ENCODE measurements around the gene C7orf57.
"Not testable (repeated sequence)": the region's sequence is repeated elsewhere in the genome, so short reads cannot be mapped to it uniquely, and the experiment has no call there.

The C7orf57 gene

DNA sequence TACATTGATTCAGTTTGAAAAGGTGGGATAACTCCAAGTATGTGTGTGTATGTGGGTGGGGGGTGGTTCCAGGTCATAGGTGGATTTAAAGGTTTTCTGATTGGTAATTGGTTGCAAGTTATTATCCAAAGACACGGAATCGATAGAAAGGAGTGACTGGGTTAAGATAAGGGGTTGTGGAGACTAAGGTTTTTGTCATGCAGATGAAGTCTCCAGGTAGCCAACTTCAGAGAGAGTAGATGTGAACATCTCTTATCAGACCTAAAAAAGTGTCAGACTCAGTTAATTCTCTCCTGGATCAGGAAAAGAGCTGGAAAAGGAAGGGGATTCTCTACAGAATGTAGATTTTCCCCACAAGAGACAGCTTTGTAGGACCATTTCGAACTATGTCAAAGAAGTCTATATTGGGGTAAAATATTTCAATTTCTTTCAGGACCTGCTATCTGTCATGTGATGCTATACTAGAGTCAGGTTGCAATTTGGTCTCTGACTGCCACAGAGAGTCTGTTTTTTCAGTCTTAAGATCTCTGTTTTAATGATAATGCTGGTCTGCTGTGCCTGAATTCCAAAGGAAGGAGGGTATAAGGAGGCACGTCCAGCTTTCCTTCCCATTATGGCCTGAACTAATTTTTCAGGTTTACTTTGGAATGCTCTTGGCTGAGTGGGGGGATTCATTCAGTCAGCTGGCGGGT, 3.6 kb downstream of the C7orf57 start:
- no peak for DNase-seq

DNA sequence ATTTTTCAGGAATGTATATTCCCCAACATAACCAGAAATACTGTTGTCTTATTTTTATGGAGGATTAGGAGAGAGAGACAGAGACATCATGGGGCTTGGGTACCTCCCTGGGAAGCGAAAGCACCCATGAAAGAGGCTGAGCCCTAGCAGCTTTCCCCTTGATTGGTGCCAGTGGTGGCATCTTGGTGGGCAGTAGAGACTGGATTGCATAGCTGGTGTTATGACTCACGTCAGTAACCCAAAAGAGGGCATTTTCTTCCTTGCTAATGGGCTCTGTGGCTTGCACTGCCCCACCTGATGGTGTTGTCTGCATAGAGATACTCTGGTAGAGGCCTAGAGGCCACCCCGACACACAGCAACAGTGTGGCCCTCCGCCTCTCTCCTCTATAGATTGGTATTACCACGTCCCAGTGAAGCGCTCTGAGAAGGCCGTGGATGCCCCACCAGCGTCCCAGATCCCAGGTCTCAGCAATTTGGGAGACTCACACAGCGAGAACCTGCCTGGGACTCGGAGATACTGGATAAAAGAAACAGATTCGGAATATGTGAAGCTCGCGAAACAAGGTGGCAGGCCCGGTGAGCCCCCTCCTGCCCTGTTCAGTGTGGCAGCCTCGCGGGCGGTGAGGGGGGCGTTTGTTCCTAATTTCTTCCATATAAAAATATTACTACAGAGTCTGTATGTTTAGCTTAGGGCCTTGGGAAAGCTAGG, 5.8 kb downstream of the C7orf57 start:
- DNase-seq: no peak

DNA sequence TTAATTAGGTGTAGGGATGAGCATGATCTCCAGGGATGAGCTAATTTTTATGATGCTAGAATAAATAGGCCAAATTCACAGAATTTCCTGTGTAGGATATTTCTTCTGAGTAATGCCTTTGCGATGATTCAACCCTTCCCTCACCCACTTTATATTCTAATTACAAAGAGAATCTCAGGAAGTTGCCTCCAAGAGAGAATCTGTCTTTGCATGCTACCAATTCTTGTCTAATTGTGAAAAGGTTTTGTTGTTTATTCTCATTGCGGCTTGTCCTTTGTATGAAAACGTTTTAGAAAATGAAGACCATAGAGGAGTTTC, 6.3 kb downstream of the C7orf57 start:
- DNase-seq: no peak

DNA sequence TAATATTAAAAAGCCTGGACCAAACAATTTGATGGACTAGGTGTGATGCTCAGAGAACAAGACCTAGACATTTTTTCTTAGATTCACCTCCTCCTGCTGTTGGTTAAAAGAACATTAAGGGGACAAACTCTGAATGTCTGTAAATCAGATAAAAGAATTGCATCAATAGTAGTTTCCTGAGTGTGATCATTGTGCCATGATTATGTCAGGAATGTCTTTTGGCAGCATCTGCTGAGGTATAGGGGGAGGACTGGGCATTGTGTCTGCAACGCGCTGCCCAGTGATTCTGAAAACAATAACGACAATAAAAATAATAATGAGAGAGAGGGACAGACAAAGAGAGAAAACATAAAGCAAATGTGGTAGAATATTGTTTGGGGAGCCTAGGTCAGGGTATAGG, 6.9 kb downstream of the C7orf57 start:
- DNase-seq: no peak

DNA sequence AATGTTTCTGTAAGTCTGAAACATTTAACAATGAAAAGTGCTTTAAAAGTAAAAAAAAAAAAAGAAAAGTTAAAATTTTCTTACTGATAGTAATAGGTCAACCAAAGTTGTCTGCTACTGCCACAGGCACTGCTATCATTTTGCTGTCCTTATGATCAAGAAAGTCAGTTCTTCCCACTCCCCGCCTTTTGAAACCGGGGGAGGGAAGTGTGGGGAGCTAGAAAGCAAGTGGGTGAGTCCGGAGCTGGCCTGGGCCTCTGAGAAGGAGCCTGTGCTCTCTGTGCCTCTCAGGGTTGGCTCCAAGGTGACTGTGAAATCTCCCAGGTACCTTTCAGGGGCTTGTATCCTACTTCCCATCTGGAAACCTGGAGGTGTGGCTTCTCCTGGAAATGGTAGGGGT, 7.3 kb downstream of the C7orf57 start:
- DNase-seq: no peak

DNA sequence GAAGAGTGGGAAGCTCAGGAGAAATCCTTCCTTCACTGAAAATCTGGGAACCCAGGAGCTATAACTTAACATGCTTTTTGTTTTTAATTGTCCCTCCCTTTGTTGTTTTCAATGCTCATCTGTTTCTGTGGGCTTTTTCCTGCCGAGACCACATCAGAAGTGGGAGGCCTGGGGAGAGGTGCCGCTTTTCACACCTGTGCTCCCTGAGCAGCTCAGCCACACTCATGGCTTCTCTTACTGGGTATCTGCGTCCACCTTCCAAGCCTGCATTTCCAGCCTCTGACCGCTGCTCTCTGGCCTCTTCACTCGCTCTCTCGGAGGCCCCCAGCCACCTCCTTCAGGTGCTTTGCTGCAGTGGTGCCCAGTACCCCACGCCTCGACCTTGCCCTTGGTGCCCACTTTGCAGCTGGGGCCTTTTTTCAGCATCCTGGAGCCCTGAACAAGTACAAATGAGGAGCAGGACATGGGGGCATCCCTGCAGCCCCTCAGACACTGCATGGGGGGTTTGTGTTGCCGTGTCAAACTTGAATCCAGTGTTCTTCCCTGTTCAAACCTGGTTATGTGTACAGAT, 9.9 kb downstream of the C7orf57 start:
- DNase-seq: no peak

DNA sequence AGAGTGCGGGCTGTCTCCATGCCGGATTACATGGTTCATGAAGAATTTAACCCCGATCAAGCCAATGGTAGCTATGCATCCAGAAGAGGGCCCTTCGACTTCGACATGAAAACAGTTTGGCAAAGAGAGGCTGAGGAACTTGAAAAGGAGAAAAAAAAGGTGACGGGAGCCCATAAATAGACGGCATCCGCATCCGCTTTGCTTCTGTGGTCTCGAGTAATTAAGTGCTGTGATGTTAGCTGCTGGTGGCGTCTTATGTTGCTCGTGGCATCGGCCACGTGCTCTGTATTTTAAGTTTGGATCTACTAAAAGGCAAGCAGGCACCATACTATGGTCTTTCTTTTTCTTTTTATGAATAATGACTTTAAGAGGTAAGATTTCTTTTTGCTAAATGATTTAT, 11.1 kb downstream of the C7orf57 start:
- DNase-seq: no peak

DNA sequence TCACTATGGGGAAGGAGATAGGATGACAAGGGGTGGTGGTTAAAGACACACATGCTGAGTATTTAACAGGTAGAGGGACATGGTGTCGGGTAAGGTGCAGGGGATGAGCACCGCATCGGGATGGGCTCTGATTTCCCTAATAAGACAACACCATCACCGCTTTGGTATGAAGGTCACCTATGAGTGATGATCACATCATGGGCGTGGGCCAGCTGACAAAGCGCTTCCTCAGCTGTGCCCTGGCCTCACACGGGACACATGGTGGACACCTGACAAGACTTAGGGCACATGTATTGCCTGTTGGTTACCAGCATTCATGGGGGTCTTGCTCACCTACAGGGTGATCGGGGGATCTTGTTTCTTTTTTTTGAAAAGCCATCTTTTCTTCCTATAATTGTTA, 12.8 kb downstream of the C7orf57 start:
- no peak for DNase-seq

DNA sequence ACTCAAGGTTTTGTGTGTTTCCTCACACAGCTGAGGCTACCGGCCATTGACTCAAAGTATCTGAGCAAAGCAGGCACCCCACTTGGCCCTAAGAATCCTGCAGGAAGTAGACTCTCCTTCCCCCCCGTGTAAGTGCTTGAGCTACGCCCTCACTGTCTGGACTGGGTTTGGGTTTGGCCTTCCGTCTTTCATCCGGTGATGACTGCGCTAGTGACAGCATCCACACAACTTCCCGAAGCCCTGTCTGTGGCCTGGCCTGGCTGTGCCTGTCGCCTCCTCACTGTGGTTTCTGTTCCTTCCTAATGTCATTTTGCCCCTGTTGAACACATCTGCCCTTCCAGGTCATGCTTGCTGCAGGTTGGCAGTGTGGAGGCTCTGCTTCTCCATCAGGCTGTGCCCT, 14.5 kb downstream of the C7orf57 start:
- DNase-seq: no peak

DNA sequence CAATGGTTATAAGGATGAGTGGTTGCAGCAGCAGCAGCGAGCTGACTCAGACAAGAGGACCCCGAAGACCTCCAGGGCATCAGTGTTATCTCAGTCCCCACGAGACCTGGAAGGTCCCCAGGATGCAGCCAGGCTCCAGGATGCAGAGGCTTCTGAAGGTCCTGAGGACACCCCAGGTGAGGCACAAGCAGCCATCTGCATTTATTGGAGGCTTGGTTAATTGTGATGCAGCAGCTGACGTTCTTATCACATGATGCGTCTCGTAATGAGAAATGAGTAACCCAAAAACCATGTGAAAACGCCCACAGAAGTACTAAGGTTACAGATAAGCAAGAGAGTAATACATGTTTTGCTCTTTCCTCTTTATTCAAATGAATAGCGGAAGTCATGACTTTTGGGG, 17.4 kb downstream of the C7orf57 start:
- DNase-seq: no peak

DNA sequence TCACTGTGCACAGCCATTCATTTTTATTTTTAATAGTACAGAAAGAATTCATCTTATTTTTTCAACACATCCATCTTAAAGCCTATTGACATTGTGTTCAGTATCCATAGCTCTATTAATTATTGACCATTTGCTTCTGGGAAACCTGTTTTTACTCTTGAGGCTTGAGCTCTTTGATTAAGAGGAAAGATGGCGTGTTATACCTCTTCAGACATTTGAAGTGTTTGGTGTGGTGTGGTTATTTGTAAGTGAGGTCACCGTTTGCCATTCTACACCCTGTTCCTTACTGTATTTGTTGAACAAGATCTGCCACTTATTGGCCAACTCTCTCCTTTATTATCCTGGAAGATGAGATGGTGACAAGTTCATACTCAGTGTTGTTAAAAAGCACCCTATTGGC, 18.4 kb downstream of the C7orf57 start:
- DNase-seq: no peak

DNA sequence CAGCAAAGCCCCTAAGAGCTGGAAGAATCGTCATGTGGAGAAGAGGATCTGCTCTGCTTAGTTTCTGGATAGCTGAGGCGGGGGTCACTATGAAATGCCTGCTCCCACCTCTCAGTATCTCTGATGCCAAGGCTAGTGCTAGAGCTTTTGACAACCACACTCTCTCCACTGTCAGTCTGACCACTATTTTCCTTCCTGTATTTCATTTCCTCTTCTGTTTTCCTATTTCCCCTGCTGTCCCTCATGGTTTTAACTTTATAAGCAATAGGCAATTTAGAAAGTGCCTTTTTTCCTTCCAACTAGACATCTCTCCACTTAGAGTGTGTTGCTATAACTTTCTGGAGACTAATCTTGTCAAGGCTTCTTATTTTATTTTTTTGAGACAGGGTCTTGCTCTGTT, 23.6 kb downstream of the C7orf57 start:
- no peak for DNase-seq

DNA sequence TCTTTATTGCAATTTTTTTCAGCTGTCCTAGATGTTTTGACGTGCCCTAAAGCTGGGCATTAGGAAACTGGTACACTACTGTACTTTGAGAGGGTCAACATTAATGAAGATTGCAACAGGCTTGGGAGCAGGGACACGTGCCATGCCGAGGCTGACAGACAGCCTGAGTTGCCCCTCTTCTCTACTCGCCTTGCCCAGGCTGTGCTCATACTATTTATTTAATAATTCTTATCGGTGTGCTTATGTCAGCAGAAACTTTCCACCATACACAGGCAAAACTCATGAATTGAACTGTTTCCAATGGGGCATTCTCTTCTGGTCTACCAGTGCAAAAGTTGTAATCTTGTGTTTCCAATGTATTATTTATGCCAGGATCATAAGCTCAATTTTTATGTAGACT, 24.4 kb downstream of the C7orf57 start:
- DNase-seq: no peak

DNA sequence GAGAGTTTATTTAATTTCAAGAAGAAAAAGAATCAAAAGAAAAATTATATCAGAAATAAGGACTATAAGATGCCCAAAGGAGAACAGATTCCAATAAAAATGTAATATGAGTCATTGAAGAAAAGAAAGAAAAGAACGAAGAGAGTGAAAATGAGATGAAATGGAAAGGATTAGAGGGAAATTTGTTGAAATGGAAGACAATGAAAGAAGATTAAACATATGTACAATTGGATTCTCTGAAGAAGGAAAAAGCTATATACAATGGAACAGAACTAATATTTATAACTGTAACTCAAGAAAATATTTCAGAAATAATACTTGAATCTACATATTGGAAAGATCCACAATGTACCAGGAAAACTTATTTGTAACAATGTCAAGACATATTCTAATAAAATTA, 28.6 kb downstream of the C7orf57 start:
- DNase-seq: no peak

DNA sequence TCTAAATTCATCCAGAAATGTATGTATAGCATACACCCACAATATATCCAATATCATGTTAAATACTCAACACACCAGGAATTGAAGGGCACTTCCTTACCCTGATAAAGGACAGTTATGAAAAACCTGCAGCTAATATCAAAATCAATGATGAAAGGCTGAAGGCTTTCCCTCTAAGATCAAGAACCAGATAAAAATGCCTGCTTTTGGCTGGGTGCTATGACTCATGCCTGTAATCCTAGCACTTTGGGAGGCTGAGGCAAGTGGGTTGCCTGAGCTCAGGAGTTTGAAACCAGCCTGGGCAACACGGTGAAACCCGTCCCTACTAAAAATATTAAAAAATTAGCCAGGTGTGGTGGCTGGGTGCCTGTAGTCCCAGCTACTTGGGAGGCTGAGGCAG, 32.1 kb downstream of the C7orf57 start:
- DNase-seq: no peak

DNA sequence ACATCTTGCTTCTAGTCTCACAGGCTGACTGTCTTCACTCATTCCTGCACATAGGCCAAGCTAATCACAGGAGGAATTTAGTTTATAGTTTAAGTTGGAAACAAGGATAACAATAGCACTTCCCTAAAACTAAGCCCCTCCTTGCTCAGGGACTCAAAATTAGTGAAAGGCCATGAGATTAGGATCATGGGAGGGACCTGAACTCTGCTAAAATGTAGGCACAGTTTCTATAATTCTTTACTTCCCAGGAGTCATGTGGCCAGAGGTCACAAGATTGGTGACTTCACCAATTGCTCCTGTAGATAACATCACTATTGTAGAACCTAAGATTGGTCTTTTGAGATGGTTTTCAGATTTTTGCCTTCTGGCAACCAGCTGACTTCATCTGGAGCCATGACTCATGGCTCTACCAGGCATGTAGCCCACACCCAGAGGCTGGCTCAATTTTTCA, 38.9 kb downstream of the C7orf57 start:
- DNase-seq: no peak

DNA sequence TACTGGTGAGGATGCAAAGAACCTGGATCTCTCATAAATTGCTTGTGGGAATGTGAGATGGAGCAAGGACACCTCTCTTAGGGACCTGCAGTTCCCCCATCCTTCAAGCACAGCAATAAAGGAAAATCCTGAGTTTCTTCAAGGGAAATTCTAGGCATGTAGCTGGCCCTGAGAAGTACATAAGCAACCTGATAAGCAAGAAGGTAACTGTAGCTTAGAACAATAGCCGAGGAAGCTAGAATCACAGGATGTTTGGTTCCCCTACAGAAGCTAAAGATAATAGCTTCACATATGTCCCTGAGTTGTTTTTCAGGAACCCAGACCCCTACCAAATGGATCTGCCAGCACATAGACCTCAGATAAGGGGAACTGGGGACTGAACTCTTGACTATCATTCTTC, 42.1 kb downstream of the C7orf57 start:
- DNase-seq: no peak

DNA sequence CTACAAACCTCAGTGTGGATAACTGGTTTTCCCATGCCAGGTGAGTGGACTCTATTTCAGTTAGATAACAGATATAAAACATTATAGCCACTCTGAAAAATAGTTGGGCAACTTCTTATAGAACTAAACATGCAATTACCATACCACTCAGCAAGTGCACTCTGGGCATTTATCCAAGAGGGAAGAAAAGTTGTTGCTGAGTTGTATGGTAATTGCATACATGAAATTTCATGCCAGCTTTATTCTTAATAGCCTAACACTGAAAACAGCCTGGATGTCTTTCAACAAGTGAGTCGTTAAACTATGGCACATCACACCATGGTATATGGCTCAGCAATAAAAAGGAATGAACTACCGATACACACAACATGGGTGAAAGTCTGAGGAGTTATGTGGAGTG, 43.1 kb downstream of the C7orf57 start:
- no peak for DNase-seq

DNA sequence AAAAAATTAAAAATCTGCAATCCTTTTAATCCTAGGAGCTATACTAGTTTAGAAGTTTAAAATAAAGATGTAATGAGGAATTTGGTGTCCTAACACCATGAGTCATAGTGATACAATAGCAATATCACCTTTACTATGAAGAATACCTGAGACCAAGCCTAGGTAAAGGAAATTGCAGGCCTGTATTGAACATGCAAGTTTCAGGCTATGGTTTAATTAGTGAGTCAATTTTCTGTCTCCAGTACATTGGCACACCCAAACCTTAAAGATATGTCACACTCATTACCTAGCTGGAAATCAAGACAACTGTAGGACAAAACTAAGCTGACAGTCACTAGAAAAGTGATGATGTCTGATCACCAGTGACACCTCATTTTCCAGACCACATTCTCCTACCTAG, 47.0 kb downstream of the C7orf57 start:
- not testable (repeated sequence) for DNase-seq

DNA sequence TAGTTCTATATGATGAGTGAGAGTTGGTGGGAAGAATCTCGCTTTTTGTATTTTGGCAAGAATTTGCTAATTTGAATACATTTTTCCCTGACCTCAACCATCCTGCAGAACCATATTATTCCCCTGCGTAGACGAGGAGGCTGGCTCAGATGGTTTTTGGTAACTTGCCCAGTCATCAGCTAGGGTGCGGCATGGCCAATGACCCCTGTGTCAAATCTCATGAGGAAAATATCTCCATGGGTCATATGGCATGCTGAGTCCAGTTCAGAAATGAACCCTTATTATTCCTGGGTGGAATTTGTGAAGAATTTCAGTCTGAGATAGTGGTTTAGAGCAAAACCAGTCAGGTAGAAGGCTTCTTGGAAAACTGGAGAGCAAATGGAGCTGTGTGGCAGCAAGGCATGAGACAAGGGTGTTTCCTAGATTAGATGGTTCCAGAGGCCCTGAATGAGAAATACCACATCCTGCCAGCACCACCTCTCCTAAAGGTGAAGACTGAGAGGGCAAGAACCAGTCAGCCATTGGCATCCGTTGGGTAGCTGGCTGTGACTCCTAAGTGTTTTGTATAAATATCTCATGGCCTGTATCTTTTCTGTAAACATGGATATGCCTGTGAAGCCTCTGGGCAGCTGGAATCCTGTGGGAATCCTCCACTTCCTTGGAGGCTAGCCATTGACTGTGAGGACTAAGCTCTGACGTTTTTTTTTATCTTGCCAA, 47.9 kb downstream of the C7orf57 start:
- DNase-seq: no peak

DNA sequence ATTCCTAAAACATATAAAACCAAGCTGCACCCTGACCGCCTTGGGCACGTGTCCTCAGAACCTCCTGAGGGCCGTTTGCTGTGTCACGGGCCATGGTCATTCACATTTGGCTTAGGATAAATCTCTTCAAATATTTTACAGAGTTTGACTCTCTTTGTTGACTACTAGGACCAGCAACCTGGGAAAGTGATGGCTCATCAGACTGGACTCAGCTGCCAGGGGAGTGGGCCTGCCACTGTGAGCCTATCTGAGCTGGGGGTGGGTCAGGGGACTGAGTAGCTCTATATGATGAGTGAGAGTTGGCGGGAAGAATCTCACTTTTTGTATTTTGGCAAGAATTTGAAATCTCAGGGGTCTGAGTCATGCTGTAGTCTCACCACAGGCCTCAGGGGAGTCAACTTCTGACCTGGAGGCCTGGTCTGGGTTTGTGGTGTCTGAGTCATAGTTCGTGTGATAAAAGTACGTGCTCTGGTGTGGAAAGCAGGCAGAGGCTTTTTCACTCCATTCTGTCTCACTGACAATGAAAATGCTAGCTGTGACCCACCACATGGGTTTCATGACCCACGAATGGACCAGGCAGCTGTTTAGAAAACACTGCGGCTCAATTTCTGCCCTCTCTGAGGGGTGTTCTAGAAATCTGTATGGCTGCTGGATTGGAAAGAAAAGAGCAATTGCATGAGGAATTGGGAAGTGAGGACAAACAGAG, 49.5 kb downstream of the C7orf57 start:
- peak; percentile 62 for DNase-seq

DNA sequence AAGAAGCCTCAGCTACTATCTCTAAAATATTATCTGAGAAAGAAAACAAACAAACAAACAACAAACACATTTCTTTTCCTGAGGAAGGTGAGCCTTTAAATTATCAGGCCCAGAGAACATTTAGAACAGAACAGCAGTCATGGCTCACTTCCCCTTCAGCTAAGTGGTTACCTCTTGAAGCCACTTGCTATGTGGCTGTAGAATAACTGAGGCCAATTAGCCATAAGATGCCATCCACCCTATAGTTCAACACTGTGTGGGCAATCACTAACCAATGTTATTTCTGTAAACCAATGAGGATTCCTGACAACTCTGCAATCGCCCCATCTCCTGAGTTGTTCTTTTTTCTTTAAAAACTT, 50.1 kb downstream of the C7orf57 start:
- no peak for DNase-seq

DNA sequence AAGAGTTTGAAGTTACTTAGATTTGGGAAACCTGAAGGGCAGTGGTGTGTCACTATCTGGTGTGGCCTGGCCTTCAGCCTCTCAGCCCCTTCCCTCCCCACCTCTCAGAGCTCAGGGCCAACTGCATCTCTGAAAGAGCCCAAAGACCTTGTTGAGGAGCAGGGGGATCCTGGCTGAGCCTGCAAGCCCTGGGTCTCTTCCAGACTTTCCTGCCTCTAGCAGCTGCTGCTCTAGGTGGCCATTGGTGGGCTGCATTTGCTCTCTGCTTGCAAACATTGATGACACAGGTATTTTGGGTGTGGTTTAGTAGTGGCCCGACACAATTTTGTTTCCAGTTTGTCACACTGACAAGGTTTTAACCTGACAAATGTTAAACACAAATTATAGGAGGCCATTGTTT, 50.6 kb downstream of the C7orf57 start:
- DNase-seq: no peak

DNA sequence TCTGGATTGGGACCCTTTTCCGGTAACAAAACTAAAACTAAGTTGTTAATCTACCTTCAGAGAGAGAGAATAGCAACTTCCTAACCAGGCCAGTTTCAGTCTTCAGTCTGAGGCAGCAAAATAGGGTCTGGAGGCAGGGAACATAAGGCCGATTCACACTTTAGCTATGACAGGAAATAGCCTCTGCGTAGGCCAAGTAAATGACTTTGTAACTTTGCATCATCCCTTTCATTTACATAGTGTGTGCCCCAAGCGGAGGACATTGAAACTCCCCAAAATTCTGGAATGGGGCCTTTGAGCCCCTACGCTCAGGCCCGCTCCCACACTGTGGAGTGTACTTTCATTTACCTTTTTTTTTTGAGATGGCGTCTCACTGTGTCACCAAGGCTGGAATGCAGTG, 52.0 kb downstream of the C7orf57 start:
- DNase-seq: no peak

Measured in SIG-M5 (cell line).